ENCODE results near the gene MTUS2. TPM values are rescaled to one million over a fixed set of nuclear protein-coding genes. Genes with fewer than 3 reads are reported as not detected.

The MTUS2 gene
- polyA plus RNA-seq, 1 donor from 2014 or later = 4.4 TPM

DNA sequence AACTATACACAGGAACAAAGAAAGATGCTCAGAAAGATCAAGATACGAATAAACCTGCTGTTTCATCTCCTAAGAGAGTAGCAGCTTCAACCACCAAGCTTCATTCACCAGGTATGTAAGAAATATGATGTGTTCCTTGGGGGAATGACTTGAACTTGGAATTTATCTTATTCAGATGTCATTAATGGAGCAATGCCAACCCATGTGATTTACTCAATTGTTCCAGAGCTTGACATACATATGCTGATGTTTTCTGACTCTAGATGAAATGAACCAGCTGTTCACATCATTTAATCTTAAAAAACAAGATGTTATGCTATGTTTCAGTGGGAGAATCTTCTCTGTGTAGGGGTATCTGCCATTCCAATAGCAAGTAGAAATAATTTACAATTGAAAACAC is 504.5 kb downstream of the MTUS2 start:
- Histone ChIP-seq H3K27ac (ENCODE audit: low read length) (peak overlapping the region; percentile 60), H4K20me1 (ENCODE audit: insufficient read depth) (no peaks in the 10 kb centered on the region), H3K4me3 (ENCODE audit: low read length) (no peak overlapping the region), H3K4me2 (ENCODE audit: low read length) (no peak overlapping the region), H3K9ac (ENCODE audit: low read length) (no peak overlapping the region), H2AFZ (ENCODE audit: low read depth, low read length) (no peak overlapping the region), H3K9me2 (ENCODE audit: insufficient read depth, low read length) (no peaks in the 10 kb centered on the region), H3K36me3 (ENCODE audit: insufficient read depth, low read length) (no peaks in the 10 kb centered on the region), H3K27me3 (ENCODE audit: insufficient read depth, low read depth, low read length) (no peaks in the 10 kb centered on the region), H3F3A (ENCODE audit: insufficient read depth, low read length, poor library complexity, severe bottlenecking) (peaks cover 4% of the 10 kb centered on the region), H3K9me3 (ENCODE audit: low read length) (no peaks in the 10 kb centered on the region), H3K79me2 (replicated peaks; ENCODE audit: insufficient read depth, low read length) (no peaks in the 10 kb centered on the region)
- no peak for TF ChIP-seq EP300 (conservative IDR thresholded peaks at IDR 0.05; ENCODE audit: poor library complexity, severe bottlenecking)
- no peak for TF ChIP-seq SMC3 (conservative IDR thresholded peaks at IDR 0.05; ENCODE audit: poor library complexity)
- no peak for TF ChIP-seq MXI1 (conservative IDR thresholded peaks at IDR 0.05; ENCODE audit: poor library complexity, severe bottlenecking)
- TF ChIP-seq, protein P1, sequence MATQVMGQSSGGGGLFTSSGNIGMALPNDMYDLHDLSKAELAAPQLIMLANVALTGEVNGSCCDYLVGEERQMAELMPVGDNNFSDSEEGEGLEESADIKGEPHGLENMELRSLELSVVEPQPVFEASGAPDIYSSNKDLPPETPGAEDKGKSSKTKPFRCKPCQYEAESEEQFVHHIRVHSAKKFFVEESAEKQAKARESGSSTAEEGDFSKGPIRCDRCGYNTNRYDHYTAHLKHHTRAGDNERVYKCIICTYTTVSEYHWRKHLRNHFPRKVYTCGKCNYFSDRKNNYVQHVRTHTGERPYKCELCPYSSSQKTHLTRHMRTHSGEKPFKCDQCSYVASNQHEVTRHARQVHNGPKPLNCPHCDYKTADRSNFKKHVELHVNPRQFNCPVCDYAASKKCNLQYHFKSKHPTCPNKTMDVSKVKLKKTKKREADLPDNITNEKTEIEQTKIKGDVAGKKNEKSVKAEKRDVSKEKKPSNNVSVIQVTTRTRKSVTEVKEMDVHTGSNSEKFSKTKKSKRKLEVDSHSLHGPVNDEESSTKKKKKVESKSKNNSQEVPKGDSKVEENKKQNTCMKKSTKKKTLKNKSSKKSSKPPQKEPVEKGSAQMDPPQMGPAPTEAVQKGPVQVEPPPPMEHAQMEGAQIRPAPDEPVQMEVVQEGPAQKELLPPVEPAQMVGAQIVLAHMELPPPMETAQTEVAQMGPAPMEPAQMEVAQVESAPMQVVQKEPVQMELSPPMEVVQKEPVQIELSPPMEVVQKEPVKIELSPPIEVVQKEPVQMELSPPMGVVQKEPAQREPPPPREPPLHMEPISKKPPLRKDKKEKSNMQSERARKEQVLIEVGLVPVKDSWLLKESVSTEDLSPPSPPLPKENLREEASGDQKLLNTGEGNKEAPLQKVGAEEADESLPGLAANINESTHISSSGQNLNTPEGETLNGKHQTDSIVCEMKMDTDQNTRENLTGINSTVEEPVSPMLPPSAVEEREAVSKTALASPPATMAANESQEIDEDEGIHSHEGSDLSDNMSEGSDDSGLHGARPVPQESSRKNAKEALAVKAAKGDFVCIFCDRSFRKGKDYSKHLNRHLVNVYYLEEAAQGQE (IDR thresholded peaks at IDR 0.05; ENCODE audit: borderline replicate concordance) = no peak
- TF ChIP-seq RAD21 (conservative IDR thresholded peaks at IDR 0.05) = no peak
- TF ChIP-seq TAF1 (IDR thresholded peaks at IDR 0.05; ENCODE audit: low read depth) = no peak
- TF ChIP-seq EZH2 (IDR thresholded peaks at IDR 0.05; ENCODE audit: borderline replicate concordance, insufficient read depth, low read length, poor library complexity, severe bottlenecking) = no peak
- no peak for TF ChIP-seq POLR2AphosphoS5 (IDR thresholded peaks at IDR 0.05)
- TF ChIP-seq, protein P2, sequence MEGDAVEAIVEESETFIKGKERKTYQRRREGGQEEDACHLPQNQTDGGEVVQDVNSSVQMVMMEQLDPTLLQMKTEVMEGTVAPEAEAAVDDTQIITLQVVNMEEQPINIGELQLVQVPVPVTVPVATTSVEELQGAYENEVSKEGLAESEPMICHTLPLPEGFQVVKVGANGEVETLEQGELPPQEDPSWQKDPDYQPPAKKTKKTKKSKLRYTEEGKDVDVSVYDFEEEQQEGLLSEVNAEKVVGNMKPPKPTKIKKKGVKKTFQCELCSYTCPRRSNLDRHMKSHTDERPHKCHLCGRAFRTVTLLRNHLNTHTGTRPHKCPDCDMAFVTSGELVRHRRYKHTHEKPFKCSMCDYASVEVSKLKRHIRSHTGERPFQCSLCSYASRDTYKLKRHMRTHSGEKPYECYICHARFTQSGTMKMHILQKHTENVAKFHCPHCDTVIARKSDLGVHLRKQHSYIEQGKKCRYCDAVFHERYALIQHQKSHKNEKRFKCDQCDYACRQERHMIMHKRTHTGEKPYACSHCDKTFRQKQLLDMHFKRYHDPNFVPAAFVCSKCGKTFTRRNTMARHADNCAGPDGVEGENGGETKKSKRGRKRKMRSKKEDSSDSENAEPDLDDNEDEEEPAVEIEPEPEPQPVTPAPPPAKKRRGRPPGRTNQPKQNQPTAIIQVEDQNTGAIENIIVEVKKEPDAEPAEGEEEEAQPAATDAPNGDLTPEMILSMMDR (IDR thresholded peaks at IDR 0.05; ENCODE audit: poor library complexity, severe bottlenecking) = no peak

DNA sequence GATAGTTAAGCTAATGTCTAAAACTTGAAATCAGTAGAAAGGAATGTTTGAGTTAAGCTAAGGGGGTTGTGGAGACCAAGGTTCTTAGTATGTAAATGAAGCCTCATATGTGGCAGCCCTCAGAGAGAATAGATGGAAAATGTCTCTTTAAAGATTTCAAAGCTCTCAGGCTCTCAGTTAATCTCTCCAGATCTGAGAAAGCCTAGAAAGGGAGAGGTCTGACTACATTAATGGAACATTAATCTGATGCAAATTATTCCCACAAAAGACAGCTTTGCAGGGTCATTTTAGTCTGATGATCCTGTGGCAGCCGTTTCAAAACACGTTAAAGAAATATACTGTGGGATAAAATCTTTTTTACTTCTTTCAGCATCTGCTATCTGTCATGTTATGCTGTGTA is 508.4 kb downstream of the MTUS2 start:
- Histone ChIP-seq H3K9me2 (ENCODE audit: insufficient read depth, low read length) (no peaks in the 10 kb centered on the region), H3K36me3 (ENCODE audit: insufficient read depth, low read length) (no peaks in the 10 kb centered on the region), H3K27ac (ENCODE audit: low read length) (peak overlapping the region; percentile 62), H3K4me2 (ENCODE audit: low read length) (no peak overlapping the region), H3F3A (ENCODE audit: insufficient read depth, low read length, poor library complexity, severe bottlenecking) (peaks cover 4% of the 10 kb centered on the region), H3K4me3 (ENCODE audit: low read length) (no peak overlapping the region), H2AFZ (ENCODE audit: low read depth, low read length) (no peak overlapping the region), H3K9ac (ENCODE audit: low read length) (peak overlapping the region; percentile 16), H3K79me2 (replicated peaks; ENCODE audit: insufficient read depth, low read length) (no peaks in the 10 kb centered on the region), H3K27me3 (ENCODE audit: insufficient read depth, low read depth, low read length) (no peaks in the 10 kb centered on the region), H4K20me1 (ENCODE audit: insufficient read depth) (no peaks in the 10 kb centered on the region), H3K9me3 (ENCODE audit: low read length) (no peaks in the 10 kb centered on the region)
- TF ChIP-seq EZH2 (IDR thresholded peaks at IDR 0.05; ENCODE audit: borderline replicate concordance, insufficient read depth, low read length, poor library complexity, severe bottlenecking) (no peak), EP300 (conservative IDR thresholded peaks at IDR 0.05; ENCODE audit: poor library complexity, severe bottlenecking) (peak; percentile 28)

DNA sequence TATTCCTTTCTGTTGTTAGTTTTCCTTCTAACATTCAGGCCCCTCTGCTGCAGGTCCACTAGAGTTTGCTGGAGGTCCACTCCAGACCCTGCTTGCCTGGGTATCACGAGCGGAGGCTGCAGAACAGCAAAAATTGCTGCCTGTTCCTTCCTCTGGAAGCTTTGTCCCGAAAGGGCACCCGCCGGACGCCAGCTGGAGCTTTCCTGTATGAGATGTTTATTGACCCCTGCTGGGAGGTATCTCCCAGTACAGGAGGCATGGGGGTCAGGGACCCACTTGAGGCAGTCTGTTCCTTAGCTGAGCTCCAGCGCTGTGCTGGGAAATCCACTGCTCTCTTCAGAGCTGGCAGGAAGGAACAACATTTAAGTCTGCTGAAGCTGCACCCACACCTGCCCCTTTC is 516.2 kb downstream of the MTUS2 start:
- no peak overlapping the region for H3K4me3 ChIP-seq (ENCODE audit: low read length)
- H3K27me3 ChIP-seq (ENCODE audit: insufficient read depth, low read depth, low read length) = no peaks in the 10 kb centered on the region
- no peak overlapping the region for H2AFZ ChIP-seq (ENCODE audit: low read depth, low read length)
- TF ChIP-seq RAD21 (conservative IDR thresholded peaks at IDR 0.05) (no peak), EZH2 (IDR thresholded peaks at IDR 0.05; ENCODE audit: borderline replicate concordance, insufficient read depth, low read length, poor library complexity, severe bottlenecking) (no peak), MXI1 (conservative IDR thresholded peaks at IDR 0.05; ENCODE audit: poor library complexity, severe bottlenecking) (no peak), POLR2AphosphoS5 (IDR thresholded peaks at IDR 0.05) (no peak), TAF1 (IDR thresholded peaks at IDR 0.05; ENCODE audit: low read depth) (no peak), SMC3 (conservative IDR thresholded peaks at IDR 0.05; ENCODE audit: poor library complexity) (no peak), EP300 (conservative IDR thresholded peaks at IDR 0.05; ENCODE audit: poor library complexity, severe bottlenecking) (no peak)
- TF ChIP-seq, protein P1 (IDR thresholded peaks at IDR 0.05; ENCODE audit: borderline replicate concordance) = no peak
- TF ChIP-seq, protein P2 (IDR thresholded peaks at IDR 0.05; ENCODE audit: poor library complexity, severe bottlenecking) = no peak
- H3K9me2 ChIP-seq (ENCODE audit: insufficient read depth, low read length) = no peaks in the 10 kb centered on the region
- no peaks in the 10 kb centered on the region for H3K36me3 ChIP-seq (ENCODE audit: insufficient read depth, low read length)
- H3F3A ChIP-seq (ENCODE audit: insufficient read depth, low read length, poor library complexity, severe bottlenecking) = no peaks in the 10 kb centered on the region
- no peaks in the 10 kb centered on the region for H3K9me3 ChIP-seq (ENCODE audit: low read length)
- no peak overlapping the region for H3K4me2 ChIP-seq (ENCODE audit: low read length)
- no peak overlapping the region for H3K27ac ChIP-seq (ENCODE audit: low read length)
- H3K79me2 ChIP-seq (replicated peaks; ENCODE audit: insufficient read depth, low read length) = no peaks in the 10 kb centered on the region
- no peak overlapping the region for H3K9ac ChIP-seq (ENCODE audit: low read length)
- no peaks in the 10 kb centered on the region for H4K20me1 ChIP-seq (ENCODE audit: insufficient read depth)

Data from neural cell (in vitro differentiated cells).